Stromal cell of bone marrow (primary cell): ENCODE measurements around the gene CCT6B.
"Not testable (repeated sequence)": the region's sequence is repeated elsewhere in the genome, so short reads cannot be mapped to it uniquely, and the experiment has no call there.

Source experiments
- DNase-seq: peaks from one replicate; pipeline ENCODE4 v3.0.0-alpha.2; 2012; ENCODE audit warnings: low read depth

The CCT6B gene

DNA sequence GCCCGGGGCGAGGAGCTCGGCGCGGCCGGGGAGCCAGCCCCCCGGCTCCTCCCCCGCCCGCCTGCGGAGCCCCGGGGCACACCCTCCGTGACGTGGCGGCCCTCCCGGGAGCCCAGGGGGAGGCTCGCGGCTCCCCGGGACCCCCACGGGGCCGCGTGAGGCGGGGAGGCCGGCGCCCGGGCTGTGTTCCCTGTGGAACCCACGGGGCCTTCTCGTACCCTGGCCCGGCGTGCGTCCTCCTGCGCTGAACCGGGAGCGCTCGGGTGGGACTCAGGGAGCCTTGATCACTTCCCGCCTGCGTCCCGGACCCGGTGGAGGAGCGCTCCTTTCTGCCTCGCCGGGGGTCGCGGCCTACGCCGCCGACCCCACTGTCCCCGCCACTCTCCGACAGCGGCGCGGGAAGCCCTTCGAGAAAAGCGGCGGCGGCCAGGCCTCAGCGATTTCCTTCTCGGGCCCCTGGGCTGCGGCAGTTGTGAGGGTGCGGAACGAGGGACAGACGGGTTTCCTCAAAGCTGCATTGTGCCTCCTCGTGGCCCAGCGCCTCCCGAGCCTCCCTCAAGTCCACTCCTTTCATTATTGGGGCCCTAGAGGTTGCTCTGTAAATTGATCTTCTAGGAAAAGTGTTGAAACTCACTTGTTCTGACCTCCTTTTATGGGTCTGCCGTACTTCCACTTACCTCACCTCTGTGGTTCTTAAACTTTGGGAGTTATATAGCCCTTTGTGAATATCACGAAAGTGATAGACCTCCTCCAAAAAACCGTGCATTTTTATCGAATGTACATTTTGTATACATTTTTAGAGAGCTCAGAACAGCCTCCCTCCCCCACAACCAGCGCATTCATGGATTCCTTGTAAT is 19.6 kb upstream of the CCT6B start:
- peak; percentile 77 for DNase-seq

DNA sequence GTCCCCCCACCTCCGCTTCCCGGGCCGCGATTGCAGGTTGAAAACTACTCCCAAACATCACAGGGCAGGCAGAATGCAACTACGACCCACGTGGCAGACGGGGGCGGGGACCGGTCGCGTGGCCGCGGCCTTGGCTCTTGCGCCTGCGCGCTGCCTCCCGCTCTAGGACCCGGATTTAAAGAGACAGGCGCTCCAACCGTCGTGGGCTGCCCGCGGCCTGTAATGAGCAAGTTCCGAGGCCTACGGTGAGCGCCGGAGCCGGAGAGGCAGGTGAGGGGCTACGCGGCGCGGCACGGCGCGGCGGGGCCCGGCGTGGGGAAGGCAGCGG is 19.1 kb upstream of the CCT6B start, which contains the start of gene LIG3:
Gene LIG3 (plus strand): TSS at position 160 of the 328 bp plus-strand sequence. CDS start 2,494 bp downstream, outside the sequence.
- DNase-seq, result peak; percentile 84

DNA sequence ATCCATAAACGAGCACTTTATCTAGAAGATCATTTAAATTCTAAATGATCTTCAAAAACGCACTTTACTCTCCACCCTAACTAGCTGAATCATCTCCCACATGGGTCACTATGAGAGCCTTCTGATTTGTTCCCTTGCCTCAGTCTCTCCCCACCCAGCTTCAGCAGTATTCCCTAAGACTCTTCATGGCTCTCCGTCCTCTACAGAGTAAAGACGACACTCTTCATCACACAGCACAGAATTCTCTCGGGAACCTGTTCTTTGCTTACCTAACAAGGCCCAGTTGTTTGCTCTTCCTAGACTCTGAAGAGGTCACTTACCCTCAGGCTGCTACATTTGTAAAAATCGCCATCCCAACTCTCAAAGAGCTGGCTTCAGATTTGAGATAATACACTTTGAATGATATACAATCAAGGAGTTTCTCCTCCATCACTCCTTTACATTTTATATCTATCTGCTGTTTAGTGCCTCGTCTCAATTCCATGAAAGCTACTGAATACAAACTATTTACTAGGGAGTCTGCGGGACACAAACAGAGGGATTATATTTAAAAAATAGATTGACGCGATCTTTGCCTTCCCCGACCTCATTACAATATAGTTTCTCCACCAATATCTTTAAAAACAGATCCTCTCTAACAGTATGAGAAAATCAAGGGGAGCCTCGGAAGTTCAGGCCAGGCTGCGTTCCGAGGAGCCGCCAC is 18.5 kb upstream of the CCT6B start:
- no peak for DNase-seq

DNA sequence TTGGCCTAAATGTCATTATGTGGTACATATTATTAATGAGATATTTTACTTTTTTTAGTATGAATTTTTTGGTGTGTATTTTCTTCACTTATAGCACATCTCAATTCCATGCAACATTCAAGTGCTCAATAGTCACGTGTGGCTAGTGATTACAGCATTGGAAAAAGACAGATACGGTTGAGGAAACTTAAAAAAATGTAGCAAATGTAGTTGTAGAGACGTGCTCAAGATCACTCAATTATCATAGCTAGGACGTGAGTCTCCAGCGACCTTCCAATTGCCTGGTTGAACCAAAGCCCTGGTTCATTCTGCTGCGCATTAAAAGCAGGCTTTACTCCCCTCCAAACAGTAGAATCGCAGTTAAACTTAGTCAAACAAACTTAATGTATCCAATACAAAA is 17.9 kb upstream of the CCT6B start:
- DNase-seq, result no peak

DNA sequence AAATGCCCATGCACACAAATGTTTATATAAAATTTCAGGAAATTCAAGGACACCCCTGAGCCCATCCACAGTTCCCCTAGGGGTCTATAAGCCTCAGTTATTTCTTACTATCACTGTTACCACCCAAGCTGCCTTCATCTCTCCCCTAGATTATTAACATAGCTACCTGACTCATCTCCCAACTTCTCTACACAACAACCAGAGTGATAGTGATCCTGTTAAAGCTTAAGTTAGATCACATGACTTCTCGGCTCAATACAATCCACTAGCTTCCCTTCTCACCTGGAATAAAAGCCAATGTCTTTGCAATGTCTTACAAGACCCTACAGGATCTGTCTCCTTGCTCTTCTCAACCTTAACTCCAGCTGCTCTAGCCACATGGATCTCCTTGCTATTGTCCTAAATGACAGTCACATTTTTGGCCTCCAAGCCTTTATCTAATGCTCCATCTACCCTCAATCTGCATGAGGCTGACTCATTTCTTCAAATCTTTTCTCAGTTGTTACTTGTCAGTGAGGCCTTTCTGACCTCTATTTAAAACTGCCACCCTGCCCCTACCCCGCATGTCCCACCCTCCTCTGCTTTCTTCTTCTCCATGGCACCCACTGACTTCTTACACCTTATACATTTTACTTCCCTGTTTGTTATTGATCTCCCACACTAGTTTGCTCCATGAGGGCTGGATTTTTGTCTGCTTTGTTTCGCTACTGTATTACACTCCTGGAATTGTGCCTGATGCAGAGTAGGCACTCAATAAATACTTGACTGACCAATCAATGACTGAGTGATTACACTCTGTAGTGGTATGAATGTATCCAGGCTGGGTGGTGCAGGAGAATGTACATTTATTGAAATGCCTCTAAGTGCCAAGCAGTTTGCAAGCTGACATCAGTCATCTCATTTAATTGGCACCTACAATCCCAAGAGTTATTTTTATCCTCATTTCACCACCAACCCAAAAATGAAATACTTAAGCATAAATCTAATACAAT is 13.8 kb upstream of the CCT6B start:
- no peak for DNase-seq

DNA sequence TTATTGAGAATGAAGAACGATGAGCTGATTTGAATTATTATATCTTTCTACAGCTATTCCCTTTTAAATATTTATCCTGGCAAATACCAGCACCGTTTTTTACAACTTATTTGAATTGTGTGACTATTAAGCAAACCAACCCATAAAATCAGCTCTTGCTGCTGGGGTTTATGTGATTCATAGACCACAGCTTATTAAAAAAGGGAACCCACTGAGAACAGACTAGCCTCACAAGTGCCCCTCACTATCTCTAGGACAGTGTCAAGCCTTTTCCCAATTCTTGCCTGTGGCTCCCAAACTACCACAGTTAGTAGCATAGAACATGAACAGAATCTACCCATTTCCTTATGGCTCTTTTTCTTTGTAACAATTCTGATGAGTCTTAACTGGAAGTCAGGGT is 12.9 kb upstream of the CCT6B start:
- no peak for DNase-seq

DNA sequence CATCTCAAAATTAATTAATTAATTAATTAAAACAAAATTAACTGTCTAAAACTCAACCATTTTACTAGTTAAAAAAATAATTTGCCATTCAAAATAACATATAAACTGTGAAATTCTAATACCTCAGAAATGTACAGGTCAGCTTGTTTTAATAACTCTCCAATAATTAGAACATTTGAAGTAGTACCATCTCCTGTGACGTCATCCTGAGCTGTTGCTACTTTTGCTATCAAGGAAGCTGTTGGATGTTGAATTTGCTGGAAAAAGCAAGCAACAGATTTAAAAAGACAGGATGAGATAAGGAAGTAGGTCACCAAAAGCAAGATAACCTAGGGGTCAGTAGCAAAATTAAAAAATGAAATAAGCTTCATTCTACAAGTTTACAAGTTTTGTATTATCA is 2.8 kb downstream of the CCT6B start:
- DNase-seq, result no peak

DNA sequence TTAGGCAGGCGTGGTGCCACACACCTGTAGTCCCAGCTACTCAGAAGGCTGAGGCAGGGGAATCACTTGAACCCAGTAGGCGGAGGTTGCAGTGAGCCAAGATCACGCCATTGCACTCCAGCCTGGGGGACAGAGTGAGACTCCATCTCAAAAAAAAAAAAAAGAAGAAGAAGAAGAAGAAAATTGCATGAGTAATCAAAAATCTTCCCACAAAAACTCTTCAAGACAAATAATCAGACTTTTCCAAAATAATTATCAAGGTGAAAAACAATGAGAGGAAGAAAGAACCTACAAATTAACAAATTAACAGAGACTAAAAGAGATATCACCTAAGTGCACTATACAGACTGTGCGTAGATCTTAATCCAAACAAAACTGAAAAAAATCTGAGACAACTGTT is 10.5 kb downstream of the CCT6B start:
- DNase-seq, result not testable (repeated sequence)

DNA sequence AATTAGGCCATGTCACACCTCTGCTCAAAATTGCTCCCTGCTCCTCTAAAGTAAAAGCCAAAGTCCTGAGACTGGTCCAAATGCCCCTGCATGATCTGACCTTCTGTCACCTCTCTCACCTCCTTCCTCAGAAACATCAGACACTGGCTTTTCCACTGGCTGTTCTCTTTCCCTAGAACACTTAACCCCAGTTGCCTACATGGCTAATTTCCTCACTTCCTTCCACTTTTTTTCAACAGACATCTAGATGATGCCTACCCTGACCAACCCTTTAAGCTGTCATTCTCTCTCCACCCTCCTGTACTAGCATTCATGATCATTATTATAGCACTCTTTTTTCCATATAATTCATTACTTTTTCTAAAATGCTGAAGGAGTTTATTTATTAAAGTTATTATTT is 31.0 kb downstream of the CCT6B start:
- no peak for DNase-seq

DNA sequence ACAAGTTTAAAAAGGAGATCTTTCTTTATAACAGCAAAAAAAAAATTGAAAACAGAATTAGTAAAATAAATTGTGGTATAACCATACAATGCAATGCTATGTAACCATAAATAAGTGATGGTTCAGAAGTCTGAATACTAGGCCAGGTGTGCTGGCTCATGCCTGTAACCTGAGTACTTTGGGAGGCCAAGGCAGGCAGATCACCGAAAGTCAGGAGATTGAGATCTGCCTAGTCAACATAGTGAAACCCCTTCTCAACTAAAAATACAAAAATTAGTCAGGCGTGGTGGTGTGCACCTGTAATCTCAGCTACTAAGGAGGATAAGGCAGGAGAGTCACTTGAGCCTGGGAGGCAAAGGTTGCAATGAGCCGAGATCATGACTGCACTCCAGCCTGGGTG is 34.6 kb downstream of the CCT6B start:
- no peak for DNase-seq

DNA sequence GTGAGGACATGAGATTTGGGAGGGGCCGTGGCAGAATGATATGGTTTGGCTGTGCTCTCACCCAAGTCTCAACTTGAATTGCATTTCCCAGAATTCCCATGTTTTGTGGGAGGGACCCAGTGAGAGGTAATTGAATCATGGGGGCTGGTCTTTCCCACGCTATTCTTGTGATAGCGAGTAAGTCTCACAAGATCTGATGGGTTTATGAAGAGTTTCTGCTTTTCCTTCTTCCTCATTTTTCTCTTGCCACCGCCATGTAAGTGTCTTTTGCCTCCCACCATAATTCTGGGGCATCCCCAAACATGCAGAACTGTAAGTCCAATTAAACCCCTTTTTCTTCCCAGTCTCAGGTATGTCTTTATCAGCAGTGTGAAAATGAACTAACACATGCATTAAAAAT is 40.6 kb downstream of the CCT6B start:
- DNase-seq, result no peak

DNA sequence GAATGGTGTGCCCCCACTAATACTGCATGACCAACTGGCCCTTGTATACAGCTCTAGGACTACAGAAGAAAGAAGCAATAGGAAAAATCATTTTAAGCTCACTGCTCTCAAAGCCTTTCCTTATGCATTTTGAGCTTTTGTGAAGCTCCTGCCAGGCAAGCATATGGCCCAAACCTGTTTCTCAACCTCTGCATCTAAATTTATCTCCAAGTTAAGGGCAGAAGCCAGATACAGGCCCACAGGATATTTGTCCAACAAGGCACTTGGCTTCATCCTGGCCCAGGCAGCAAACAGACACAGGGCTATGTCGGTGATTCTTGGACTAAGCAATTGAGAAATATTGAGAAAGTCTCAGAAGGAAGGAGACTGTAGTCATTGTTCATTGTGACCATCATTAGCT is 43.9 kb downstream of the CCT6B start:
- DNase-seq, result no peak

DNA sequence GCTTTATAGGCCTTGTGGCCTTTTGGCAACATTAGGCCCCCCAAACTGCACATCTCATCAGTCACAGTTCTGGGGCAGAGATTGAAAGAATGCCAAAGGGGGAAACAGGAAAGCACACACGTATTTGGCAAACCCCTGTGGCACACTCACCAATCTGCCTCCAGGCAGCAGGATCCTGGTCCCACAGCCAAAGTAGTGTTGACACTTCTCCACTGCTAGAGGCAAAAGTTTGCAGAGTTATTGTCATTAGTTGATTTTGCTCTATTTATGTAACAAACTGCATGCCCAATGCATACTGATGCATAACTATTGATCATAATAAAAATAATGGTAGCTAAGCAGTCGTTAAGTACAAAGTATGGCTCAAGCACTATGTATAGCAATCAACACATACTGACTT is 45.1 kb downstream of the CCT6B start:
- no peak for DNase-seq

DNA sequence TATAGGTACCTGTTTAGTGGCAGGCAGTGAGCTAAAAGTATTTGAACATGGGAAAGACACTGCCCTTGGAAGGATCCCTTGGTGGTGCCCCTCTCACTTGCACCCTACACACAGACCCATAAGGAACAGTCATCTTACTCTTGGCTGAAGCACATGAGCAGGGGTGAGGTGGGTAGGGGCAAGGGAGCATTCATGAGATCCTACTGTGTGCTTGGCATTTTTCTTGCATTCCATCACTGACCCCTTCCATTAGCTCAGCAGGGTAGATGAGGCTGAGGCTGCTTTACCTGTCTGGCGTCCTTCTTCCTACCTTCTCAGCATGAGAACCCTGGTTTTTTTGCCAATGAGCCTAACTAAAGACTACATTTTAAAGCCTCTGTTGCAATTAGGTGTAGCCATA is 48.3 kb downstream of the CCT6B start:
- no peak for DNase-seq

DNA sequence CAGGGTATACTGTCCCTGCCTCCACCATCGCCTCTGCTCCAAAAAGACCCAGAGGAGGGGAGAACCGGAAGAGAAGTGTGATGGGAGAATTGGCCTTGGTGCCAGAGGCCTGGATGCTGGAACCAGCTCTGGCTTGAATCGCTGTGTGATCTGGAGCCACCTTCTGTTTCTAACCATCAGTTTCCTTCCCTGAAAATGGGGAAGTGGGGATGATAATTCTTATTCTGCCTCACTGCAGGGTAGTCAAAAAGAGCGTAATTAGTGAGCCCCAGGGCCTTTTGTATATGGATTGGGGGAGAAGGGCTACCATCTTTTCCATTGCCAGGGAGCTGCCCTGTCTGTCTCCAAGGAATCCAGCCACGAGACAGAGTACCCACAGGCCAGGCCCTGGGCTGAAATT is 52.2 kb downstream of the CCT6B start:
- no peak for DNase-seq

DNA sequence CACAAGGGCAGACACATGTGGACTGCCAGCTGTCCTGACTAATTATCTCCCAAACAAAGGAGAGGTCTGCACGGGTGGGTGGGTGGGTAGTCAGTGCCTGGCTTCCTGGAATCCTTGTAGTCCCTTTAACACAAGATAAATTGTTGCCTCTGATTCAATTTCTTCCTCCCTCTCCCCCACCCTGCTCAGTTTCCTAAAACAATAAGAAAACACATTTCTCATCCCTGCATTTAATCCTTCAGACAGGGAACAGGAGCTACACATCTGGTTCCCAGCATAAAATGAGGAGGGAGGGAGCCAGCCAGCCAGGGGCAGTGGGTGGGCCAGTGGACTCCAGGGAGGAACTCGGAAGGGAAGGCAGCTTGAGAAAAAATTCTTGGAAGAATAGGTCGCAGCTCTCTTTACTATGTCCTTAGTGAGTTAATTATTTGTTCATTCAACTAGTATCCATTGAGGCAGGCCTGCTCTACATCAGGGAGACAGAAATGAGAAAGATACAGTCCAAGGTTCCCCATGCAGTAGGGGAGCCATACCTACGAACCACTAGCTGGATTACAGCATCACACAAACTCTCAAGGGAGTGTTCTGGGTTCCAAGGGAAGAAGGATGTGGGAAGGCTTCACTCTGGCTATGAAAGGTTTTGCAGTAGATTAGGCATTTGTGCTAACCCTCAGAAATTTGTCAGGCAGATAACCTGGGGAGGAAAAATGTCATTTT is 58.3 kb downstream of the CCT6B start:
- DNase-seq, result no peak

DNA sequence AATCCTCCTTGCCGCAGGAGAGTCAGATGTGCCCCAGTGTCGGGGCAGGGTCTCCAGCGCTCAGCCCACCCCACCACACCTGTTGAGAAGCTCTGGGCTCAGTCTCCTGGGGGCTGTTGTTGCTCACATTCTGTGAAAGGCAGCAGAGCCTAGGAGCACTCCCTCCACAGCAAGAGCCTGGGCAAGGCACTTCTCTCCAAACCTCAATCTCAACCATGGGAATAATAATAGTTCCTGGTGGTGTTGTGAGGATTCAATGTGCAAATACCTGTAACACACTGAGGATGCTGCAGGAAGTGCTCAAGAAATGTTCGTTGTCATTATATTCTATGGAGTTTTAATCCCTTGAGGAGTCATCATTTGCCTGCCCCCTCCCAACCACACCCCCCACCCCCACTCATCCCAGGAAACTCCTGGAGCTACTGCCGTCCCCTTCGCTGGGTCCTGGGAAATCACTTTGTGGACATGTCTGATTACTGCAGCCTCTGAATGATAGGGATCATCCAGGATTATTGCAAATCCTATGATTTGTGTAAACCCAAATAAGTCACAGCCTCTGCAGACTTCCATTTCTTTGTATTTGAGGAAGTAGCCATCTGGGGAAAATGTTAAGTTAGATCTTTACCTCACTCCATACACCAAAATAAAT is 61.5 kb downstream of the CCT6B start:
- DNase-seq, result no peak

DNA sequence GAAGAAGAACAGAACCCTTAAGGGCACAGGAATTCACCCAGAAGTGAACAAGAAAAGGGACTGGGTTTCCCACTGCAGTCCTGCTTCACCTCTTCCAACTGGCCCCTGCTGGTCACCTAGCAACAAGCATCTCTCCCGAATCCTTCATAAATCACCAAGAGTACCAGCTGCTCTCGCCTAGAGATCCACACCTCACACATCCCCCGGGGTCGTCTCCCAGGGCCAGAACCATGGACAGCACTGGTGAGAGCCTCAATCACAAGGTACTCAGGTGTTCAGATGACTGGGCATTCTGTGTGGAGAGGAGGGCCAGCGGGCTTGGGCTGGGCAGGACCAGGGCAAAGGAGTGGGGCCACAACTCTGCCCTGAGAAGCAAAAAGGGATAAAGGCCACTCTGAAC is 65.9 kb downstream of the CCT6B start:
- no peak for DNase-seq

DNA sequence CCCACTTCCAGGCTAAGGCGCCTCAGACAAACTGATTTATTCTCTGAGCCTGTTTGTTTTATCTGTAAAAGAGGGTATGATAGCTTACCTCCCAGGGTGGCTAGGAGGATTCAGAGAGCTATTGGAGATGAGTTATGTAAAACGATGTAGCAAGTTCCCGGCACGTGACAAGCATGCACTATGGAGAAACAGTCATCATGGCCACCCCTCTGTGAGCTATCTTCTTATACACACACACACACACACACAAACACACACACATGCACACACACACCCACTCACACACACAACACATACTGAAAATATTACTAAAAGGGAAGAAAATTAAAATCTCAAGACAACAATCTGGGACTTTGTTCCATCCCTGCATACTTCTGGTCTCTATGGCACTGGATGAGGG is 66.3 kb downstream of the CCT6B start:
- no peak for DNase-seq

DNA sequence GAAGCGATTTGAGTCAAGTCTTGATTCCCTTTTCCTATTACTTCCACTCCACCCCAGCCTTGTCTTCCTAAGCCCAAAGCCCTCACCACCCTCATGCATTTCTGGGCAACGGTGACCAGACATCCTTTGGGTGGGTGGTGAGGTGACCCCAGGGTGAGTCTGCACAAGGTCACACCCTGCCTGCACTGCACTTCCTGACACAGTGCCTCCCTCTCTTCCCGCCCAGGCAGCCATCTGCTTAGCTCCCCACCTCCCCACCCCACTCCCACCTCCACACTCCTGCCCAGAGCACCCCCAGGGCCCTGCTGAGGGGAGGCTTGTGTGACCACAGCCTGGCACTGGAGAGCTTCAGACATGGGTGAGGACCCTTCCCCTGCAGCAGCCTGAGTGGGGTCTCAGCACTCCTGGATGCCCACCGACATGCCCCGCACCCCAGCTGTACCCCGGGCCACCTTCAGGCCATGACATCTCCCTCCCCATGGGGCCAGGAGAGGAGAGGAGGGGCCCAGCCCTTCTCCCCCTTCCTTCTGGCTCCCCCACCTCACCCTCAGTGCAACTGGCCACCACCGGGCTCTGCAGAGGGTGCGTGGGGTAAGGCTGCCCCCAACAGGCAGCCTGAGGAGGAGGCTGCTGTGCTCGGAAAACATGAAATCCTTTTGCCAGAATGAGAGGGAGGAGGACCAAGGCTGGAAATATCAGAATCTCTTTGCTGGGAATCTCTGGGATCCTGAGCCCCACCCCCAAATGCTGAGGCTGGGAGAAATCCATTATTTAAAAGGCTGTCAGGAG is 68.6 kb downstream of the CCT6B start:
- DNase-seq, result no peak
